Right hindlimb (tissue), 1 donor: ENCODE data around the gene CRB2.

Experiments used
- DNase-seq: peaks from one replicate; pipeline ENCODE4 v3.0.0-alpha.2; 2018

The CRB2 gene

DNA sequence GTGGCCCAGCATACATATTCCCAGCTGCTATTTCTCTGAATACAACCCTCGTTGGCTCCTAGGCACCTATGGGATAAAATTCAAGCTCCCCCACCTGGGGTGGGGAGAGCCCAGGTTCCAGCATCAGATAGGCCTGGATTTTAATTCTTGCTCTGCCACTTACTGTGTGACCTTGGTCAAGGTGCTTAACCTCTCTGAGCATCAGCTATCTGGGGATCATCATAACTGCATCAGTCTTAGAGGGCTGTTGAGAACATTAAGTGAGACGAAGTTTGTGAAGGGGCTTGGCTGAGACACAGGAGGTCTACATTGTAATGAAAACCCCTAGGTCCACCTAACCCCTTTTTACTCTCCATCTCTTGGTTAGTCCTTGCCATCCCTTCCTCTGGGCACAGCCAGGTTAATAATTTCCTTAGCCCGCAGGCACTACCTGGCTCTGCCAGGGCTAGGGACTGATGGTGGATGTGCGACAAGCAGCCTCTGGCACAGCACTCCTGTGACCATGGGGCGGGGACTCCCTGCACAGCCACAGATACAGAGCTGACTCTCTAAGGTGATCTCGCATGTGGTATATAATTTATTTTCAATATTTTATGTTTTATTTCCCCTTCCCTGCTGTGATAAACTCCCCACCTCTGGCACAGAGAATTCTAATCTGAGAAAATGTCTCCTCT is 68.7 kb downstream of the CRB2 start:
- no peak for DNase-seq

DNA sequence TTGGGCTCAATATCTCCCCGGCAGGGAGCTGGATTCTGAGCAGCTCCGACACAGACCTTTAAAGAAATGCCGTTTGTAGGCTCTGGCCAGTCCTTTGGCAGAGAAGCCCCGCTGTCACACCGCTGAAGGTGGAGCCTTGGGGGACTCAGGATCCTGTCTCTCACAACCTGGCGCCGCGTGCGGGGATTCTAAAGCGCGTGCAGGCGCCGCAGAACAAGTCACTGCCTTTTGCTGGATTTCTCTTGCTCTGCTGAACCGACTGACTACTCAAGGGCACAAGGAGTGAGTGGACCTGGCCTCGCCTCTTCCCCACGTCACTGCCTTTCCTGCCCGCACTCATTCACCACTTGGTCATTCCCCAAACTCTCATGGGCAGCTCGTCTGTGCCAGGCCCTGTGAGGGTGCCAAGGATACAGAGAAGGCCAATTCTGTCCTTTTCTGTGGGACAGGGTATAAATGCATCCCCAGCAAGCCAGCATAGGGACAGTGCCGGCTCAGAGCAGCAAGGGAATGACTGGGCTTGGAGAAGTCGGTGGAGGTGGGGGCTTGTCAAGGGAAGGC is 69.3 kb downstream of the CRB2 start:
- peak; percentile 9 for DNase-seq

DNA sequence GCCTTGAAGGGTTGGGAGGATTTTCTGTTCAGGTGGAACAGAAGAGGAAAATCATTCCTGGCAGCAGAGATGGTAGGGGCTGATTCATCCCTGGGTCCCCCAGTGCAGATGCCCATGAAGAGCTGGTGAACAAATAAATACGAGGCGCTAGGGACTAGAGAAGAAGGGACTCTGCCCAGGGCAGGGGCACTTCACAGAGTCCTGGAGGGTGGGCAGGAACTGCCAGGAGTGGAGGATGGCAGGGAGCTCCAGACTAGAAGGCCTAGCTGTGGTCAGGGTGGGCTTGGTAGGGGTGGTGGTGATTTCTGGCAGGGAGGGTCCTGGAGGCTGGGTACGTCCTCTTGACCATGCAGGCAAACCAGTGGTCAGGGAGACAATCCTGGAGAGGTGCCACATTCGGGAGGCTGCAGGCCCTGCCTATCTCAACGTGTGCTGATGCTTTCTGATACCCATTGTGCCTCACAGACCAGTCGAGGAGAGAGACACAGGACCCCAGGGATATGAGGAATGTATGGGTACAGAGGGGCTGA is 69.9 kb downstream of the CRB2 start:
- no peak for DNase-seq

DNA sequence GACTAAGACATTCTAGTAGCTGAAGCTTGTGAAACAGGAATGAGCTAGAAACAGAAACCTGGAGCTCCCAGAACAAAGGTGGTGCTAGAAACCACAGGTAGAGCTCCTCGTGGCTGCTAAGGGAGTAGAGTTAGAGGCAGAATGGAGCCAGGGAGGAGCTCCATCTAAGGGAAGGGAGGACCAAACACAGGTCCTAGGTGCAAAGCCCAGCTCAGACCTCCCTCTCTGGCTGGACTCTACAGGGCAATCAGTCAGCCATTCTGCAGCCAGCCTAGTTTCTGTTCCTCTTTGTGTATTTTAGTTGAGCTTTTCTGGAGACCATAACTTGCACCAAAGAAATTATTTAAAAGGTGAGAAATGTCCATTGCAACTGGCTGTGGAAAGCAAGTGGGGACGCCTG is 70.4 kb downstream of the CRB2 start:
- DNase-seq, result no peak
